ENCODE measurements around the gene NME4. TPM values are rescaled to one million over a fixed set of nuclear protein-coding genes. Genes with fewer than 3 reads are reported as not detected.
A peak's percentile ranks its signal among the peaks of the same experiment; 100 is the strongest.
"Not testable (repeated sequence)": the region's sequence is repeated elsewhere in the genome, so short reads cannot be mapped to it uniquely, and the experiment has no call there.

Gene NME4
- total RNA-seq (2014; rRNA removed; shearing (Covaris generic)): 161 and 179 TPM in 2 replicates

DNA sequence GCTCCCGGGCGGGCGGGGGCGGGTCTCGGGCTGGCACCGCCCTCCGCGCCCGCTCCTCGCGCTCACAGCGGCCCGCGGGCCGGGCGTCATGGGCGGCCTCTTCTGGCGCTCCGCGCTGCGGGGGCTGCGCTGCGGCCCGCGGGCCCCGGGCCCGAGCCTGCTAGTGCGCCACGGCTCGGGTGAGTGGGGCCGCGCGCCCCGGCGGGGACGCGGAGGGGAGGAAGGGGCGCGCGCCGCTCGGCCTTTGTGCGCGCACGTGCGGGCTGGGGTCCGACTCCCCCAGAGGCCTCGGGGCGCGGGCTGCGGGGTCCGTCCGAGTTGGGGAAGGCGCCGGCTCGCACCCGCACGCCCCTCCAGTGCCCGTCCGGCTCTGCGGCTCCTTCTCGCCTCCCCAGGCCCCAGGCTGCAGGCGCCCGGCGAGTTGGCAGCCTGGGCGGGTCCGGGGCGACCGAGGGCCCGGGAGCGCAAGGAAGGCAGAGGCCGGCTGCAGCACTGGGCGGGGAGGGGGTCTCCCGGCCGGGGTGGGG is at the start of gene NME4:
Gene NME4 (plus strand): TSS at position 65 of the 527 bp plus-strand sequence. CDS start 24 bp downstream, at position 89.
- no peak for DNase-seq (ENCODE audit: low spot score)

GRCh38 chr16:347203-347602 is 49.8 kb upstream of the NME4 start:
- DNase-seq (ENCODE audit: low spot score): no peak

- DNase-seq (ENCODE audit: low spot score): not testable (repeated sequence)
Measured at GRCh38 chr16:348495-348894, 48.5 kb upstream of the NME4 start.

GRCh38 chr16:349211-349610 is 47.8 kb upstream of the NME4 start:
- peak; percentile 15 for DNase-seq (ENCODE audit: low spot score)

DNA sequence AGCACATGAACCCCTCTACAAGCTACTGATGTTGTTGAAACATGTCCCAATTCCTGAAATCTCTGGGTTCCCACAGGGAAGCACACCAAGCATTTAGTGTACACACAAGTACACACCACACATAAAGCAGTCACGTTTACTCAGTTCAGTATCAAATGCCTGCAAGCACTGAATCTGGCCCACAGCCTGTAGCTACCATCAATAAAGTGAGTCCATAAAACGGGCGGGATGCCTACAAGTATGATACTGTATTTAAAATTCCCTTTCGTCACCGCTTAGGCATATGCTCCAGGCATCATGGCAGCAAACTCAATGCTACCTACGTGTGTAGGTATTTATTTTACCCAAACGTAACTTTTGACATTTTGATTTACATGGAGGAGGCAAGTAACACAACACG is 46.8 kb upstream of the NME4 start:
- no peak for DNase-seq (ENCODE audit: low spot score)

GRCh38 chr16:351804-352520 is 45.0 kb upstream of the NME4 start:
- no peak for DNase-seq (ENCODE audit: low spot score)

GRCh38 chr16:352547-353403 is 44.2 kb upstream of the NME4 start, which contains the start of gene AXIN1:
Gene AXIN1, minus strand, starts transcription at chr16:352723. Its CDS starts 5,698 bp downstream, at chr16:347025.
- peak; percentile 95 for DNase-seq (ENCODE audit: low spot score)

- DNase-seq (ENCODE audit: low spot score): no peak
Measured at GRCh38 chr16:353404-354290, 43.4 kb upstream of the NME4 start.

- DNase-seq (ENCODE audit: low spot score): no peak
Measured at GRCh38 chr16:354291-354881, 42.6 kb upstream of the NME4 start.

- DNase-seq (ENCODE audit: low spot score): no peak
Measured at GRCh38 chr16:354971-355461, 42.0 kb upstream of the NME4 start.

DNA sequence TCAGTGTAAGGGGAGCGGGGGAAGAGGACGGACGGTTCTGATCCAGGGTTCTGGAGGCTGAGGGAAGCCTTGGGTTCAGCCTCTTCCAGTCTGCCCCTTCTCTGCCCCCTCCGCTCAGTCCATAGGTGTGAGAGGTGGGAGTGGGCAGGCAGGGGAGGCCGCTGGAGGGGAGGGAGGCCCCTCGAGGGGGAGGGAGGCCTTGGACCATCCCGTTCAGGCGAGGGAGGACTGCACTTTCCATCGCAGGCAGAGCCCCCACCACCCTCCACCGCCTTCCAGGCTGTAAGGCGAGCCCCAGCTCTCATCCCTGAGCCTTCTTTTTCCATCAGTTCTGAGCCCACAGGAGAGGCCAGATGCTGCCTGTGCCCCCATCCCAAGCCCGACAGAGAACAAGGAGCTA is 40.3 kb upstream of the NME4 start:
- DNase-seq (ENCODE audit: low spot score): no peak

- DNase-seq (ENCODE audit: low spot score): no peak
Measured at GRCh38 chr16:359067-359763, 37.8 kb upstream of the NME4 start.

DNA sequence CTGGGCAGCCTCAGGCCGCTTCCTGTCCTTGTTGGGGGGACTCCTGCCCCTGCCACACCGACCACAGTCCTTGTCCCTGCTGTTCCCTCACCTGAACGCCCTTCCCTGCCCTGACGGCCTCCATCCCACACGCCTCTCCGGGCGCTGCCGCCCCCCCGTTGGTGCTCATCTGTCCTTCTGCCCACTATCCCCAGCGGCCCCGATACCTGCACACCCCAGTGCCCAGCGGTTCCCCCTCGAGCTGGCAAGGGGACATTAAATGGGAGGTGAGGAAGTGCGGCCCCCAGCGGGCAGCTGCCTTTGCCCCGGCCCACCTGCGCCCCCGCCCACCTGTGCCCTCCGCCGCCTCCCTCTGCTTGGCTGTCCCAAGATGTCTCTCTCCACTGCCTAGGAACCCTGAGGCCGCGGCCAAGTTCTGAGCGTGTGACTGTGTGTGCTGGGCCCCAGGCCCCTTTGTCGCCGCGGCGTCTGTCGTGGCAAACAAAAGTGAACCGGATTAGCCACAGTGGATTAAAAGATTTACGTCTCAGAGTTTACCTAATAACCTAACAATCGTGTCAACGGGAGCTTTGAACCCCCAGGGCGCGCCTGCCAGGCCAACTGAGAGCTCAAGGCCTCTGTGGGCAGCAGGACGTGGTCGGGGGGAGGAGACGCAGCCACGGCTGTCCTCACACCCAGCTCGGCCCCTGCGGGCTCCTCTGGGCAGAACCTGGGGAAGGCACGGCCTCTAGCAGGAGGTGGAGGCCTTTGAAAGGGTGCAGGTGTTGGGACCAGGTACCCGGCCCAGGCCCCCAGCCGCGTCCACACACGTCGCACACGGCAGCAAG is 36.9 kb upstream of the NME4 start:
- DNase-seq (ENCODE audit: low spot score): no peak

DNA sequence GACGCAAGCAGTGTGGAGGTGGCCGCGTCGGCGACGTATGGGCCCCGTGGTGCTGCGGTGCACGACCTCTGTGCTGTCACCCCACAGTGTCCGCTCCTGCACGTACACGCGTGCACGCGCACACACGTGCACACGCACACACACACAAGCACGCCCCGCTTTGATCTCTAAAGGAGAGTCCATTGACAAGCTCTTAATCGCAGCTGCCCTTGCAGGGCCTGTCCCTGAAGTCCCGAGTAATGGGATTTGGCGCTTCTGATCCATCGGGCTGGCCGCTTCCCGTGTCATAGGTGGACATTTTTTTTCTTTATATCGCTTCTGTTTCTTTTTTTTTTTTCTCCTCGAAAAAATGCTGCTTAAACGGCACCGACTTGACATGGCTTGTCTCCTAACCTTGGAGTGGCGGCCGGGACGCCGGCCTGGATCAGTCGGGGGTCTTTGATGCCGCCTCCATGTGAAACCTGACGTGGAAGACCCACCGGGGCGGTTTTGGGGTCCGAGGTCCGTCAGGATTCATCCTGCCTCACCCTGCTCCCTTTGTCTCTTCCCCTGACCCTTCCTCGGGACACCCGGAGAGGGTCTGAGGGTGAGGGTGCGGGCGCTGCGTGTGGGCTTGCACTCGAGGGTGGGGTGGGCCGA is 36.2 kb upstream of the NME4 start:
- no peak for DNase-seq (ENCODE audit: low spot score)

- no peak for DNase-seq (ENCODE audit: low spot score)
Measured at GRCh38 chr16:361341-361871, 35.6 kb upstream of the NME4 start.

DNA sequence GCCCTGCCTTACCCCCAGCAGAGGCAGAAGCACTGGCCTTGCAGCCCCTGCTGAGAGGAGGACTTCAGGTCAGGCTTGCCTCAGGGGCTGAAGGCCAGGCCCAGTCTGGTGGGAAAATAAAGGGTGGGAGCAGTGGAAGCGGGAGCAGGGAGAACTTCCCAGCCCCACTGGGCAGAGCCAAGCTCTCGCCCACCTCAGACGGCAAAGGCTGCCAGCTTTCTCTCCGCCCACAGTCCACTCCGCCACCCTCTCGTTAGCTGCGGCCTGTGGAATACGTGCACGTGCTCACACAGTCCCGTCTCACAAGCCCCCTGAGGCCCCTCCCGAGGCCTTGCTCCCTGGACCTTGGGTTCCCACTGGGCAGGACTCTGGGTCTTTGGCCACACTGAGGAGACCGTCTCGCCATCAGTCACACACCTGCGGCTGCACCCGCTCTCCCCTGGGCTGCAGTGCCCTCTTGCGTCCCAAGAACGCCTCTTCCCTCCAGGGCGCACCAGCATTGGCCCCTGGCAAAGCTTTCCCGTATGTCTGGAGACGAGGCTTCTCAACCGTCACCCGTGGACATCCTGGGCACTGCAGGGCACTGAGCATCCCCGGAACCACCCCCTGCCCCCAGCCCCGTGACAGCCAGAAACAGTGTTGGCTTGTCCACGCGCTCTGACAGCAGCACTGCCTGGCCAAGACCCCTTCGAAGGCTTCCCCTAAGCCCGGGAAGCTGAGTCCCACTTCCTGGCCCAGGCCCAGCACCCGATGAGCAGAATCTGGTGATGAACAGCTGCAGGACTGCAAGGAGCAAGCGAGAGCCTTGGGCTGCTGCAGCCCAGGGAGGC is 34.9 kb upstream of the NME4 start:
- DNase-seq (ENCODE audit: low spot score): peak; percentile 80

DNA sequence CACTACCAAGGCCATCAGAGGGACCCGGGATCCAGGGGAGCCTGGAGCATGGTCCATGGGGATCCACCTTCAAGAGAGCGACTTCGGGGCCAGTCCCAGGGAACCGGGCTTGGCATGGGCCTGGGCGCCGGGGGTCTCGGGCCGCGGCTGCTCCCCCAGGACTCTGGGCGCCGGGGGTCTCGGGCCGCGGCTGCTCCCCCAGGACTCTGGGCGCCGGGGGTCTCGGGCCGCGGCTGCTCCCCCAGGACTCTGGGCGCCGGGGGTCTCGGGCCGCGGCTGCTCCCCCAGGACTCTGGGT is 34.3 kb upstream of the NME4 start:
- not testable (repeated sequence) for DNase-seq (ENCODE audit: low spot score)

All from A172 (cell line).